PFSK-1 (cell line): Measurements from ENCODE around the gene FAM222B.

ENCODE experiments used
- FOXP2 ChIP-seq: optimal IDR thresholded peaks from 2 replicates; pipeline ENCODE3; 2011; ENCODE audit warnings: borderline replicate concordance, control low read depth, inconsistent platforms; ENCODE audit not compliant: insufficient read depth; ENCODE audit errors: extremely low read length, extremely low read depth
- POLR2AphosphoS5 ChIP-seq: IDR thresholded peaks from 2 replicates; pipeline ENCODE4 v1.6.1; 2012; ENCODE audit warnings: low read depth, mild to moderate bottlenecking, control low read depth, low read length, moderate library complexity
- SIN3A ChIP-seq: IDR thresholded peaks from 2 replicates; pipeline ENCODE4 v1.6.1; 2012; ENCODE audit warnings: mild to moderate bottlenecking, low read length, moderate library complexity, borderline replicate concordance; ENCODE audit not compliant: insufficient read depth
- TAF1 ChIP-seq: IDR thresholded peaks from 2 replicates; pipeline ENCODE4 v1.6.1; 2012; ENCODE audit warnings: low read length, control low read depth, borderline replicate concordance; ENCODE audit not compliant: insufficient read depth
- TF ChIP-seq, protein P1 (sequence below), 2 experiments: IDR thresholded peaks; 2 replicates each; pipeline versions ENCODE4 v1.6.1 to v1.8.0; 2011 to 2012; ENCODE audit warnings: low read depth in 2 of 2, low read length in 2 of 2, control low read depth in 1 of 2, inconsistent platforms in 1 of 2, mild to moderate bottlenecking in 1 of 2, moderate library complexity in 1 of 2; ENCODE audit not compliant: insufficient read depth in 1 of 2

FAM222B gene

DNA sequence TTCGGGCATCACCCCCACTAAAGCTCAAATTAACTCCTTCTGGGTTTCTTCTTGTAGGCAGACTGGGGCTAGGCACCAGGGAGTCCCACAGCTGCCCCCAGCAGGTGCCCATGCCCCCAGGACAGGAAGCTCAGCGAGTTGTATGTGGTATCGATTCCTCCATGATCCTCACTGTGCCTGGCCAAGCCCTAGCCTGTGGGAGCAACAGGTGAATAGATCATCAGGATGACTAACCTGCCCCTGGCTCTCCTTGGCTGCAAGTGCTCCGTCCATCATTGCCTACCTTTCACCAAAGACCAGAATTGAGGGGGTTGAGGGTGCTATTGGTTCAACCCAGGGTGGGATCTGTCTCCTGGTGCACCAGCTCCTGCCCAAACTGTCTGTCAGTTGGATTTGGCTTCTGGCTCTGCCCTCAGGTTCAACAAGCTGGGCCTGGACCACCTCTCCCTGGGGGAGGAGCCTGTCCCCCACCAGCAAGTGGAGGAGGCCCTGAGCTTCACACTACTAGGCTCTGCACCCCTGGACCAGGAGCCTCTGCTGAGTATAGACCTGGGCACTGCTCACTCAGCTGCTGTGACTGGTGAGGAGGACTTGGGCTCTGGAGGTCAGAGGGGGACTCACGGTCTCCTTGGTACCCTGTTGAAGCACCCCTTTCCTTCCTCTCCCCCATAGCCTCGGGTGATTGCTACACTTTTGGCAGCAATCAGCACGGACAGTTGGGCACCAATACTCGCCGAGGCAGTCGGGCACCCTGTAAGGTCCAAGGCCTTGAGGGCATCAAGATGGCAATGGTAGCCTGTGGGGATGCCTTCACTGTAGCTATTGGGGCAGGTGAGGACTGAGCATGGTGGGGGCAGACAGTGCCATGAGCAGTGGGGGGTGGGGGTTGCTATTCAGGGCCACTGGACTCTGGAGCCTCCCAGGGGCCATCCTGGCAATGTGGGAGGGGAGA is 101.9 kb downstream of the FAM222B start:
- TF ChIP-seq, protein P1, sequence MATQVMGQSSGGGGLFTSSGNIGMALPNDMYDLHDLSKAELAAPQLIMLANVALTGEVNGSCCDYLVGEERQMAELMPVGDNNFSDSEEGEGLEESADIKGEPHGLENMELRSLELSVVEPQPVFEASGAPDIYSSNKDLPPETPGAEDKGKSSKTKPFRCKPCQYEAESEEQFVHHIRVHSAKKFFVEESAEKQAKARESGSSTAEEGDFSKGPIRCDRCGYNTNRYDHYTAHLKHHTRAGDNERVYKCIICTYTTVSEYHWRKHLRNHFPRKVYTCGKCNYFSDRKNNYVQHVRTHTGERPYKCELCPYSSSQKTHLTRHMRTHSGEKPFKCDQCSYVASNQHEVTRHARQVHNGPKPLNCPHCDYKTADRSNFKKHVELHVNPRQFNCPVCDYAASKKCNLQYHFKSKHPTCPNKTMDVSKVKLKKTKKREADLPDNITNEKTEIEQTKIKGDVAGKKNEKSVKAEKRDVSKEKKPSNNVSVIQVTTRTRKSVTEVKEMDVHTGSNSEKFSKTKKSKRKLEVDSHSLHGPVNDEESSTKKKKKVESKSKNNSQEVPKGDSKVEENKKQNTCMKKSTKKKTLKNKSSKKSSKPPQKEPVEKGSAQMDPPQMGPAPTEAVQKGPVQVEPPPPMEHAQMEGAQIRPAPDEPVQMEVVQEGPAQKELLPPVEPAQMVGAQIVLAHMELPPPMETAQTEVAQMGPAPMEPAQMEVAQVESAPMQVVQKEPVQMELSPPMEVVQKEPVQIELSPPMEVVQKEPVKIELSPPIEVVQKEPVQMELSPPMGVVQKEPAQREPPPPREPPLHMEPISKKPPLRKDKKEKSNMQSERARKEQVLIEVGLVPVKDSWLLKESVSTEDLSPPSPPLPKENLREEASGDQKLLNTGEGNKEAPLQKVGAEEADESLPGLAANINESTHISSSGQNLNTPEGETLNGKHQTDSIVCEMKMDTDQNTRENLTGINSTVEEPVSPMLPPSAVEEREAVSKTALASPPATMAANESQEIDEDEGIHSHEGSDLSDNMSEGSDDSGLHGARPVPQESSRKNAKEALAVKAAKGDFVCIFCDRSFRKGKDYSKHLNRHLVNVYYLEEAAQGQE (IDR thresholded peaks at IDR 0.05; ENCODE audit: insufficient read depth in 1 of 2, low read depth in 2 of 2, low read length in 2 of 2) = no peak
- TF ChIP-seq TAF1 (no peak), FOXP2 (no peak), POLR2AphosphoS5 (no peak), SIN3A (no peak)

DNA sequence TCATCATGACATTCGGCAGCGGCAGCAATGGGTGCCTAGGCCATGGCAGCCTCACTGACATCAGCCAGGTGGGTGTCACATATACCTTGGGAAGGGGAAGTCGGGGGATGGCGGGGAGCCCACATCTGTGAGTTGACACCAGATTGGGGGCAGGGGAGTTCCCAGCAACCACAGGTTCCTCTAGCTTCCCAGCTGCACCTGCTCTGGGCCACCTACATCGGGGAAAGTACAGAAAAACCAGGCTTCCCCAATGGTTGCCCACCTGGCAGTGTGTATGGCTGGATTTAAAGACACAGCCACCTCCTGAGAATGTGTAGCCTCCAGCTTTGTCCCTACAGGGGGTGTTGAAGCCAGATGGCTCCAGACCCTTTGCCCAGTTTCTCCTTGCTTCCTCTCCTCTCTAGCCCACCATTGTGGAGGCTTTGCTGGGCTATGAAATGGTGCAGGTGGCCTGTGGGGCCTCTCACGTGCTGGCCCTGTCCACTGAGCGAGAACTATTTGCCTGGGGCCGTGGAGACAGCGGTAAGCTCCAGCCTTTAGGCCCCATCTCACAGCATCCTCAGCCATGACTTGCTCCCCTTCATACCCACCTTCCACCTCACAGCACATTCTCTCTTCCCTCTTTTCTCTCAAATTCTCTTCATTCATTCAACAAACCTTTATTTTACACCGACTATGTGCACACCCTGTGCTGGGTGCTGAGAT is 103.8 kb downstream of the FAM222B start:
- TF ChIP-seq POLR2AphosphoS5 = no peak
- no peak for TF ChIP-seq SIN3A
- TF ChIP-seq FOXP2 = no peak
- TF ChIP-seq TAF1 = no peak
- TF ChIP-seq, protein P1 (IDR thresholded peaks at IDR 0.05; ENCODE audit: insufficient read depth in 1 of 2, low read depth in 2 of 2, low read length in 2 of 2) = no peak

DNA sequence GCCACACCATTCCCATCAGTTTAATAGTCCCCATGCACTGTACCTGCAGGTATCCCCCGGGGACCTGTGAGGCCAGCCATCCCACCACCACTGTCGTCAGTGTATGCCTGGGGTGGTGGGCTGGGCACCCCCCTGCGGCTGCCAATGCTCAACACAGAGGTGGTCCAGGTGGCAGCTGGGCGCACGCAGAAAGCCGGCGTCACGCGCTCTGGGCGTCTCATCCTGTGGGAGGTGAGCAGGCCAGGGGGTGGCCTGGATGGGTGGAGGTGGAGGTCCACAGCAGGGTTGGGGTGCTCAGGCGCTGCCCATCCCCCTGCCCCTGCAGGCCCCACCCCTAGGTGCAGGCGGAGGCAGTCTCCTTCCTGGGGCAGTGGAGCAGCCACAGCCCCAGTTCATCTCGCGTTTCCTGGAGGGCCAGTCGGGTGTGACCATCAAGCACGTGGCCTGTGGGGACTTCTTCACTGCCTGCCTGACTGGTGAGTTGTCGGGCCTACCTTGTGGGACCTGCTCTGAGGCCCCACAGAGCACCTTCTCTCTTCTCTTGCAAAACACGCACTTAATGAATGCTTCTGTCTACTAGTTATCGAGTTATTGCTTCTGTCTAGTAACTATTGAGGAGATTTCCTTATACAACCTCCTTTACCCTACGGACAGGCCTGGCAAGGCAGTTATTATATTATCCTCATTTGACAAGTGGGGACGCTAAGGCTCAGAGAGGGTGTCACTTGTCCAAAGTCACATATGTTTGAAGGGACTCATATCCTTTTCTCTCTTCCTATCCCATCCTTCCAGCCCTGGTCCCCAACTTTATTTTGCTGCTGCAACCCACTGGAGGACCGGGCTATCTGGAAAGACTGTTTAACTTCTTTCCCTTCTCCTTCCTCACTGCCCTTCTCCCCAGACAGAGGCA is 104.6 kb downstream of the FAM222B start:
- no peak for TF ChIP-seq SIN3A
- TF ChIP-seq FOXP2 = no peak
- TF ChIP-seq POLR2AphosphoS5 = no peak
- TF ChIP-seq TAF1 = no peak
- TF ChIP-seq, protein P1 (IDR thresholded peaks at IDR 0.05; ENCODE audit: insufficient read depth in 1 of 2, low read depth in 2 of 2, low read length in 2 of 2) = no peak

DNA sequence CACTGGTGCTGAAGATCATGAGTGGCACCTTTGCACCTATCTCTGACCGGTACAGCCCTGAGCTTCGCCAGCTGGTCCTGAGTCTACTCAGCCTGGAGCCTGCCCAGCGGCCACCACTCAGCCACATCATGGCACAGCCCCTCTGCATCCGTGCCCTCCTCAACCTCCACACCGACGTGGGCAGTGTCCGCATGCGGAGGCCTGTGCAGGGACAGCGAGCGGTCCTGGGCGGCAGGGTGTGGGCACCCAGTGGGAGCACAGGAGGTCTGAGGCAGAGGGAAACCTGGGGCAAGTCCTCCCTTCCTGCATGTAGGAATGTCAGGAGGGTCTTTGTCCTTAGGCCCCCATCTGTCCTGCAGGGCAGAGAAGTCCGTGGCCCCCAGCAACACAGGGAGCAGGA is 105.3 kb downstream of the FAM222B start:
- no peak for TF ChIP-seq POLR2AphosphoS5
- TF ChIP-seq, protein P1 (IDR thresholded peaks at IDR 0.05; ENCODE audit: insufficient read depth in 1 of 2, low read depth in 2 of 2, low read length in 2 of 2) = no peak
